Karpas-422 (cell line): Measurements from ENCODE around the gene RPL10A. TPM values are rescaled to one million over a fixed set of nuclear protein-coding genes. Genes with fewer than 3 reads are reported as not detected.

Source experiments
- DNase-seq: peaks from one replicate; pipeline ENCODE4 v3.0.0-alpha.2; 2015
- H2AFZ ChIP-seq: fragments of 200-600 bp; sonication (generic); 2 replicates; pipeline ENCODE4 v1.6.1; 2014; ENCODE audit warnings: antibody characterized with exemption, low read length, mixed read lengths
- H3K27ac ChIP-seq: fragments of 200-600 bp; sonication (generic); 2 replicates; pipeline ENCODE4 v1.5.1; 2014; ENCODE audit warnings: mild to moderate bottlenecking, low read length, moderate library complexity
- H3K27me3 ChIP-seq: fragments of 200-600 bp; sonication (generic); 2 replicates; pipeline ENCODE4 v1.6.1; 2014; ENCODE audit warnings: low read length, mixed read lengths
- H3K36me3 ChIP-seq: fragments of 200-600 bp; sonication (generic); 2 replicates; pipeline ENCODE4 v1.6.1; 2014; ENCODE audit warnings: low read length, mixed read lengths; ENCODE audit not compliant: insufficient read depth
- H3K4me1 ChIP-seq: fragments of 200-600 bp; sonication (generic); 2 replicates; pipeline ENCODE4 v1.6.1; 2014; ENCODE audit warnings: mild to moderate bottlenecking, low read length, mixed read lengths
- H3K4me2 ChIP-seq: fragments of 200-600 bp; sonication (generic); 2 replicates; pipeline ENCODE4 v1.6.1; 2014; ENCODE audit warnings: low read length, low read depth, mild to moderate bottlenecking; ENCODE audit not compliant: poor library complexity, severe bottlenecking
- H3K4me3 ChIP-seq: fragments of 200-600 bp; sonication (generic); 2 replicates; pipeline ENCODE4 v1.5.1; 2014; ENCODE audit warnings: mild to moderate bottlenecking, antibody characterized with exemption, low read length, mixed read lengths
- H3K79me2 ChIP-seq: fragments of 200-600 bp; sonication (generic); 2 replicates; pipeline ENCODE4 v1.6.1; 2014; ENCODE audit warnings: mild to moderate bottlenecking, low read length, mixed read lengths
- H3K9ac ChIP-seq: fragments of 200-600 bp; sonication (generic); 2 replicates; pipeline ENCODE4 v1.6.0; 2014; ENCODE audit warnings: low read length
- H3K9me2 ChIP-seq: fragments of 200-600 bp; sonication (generic), shearing (Covaris generic); replicated peaks from 2 replicates; pipeline ENCODE4 v1.6.0; 2014; ENCODE audit warnings: mild to moderate bottlenecking, low read length, moderate library complexity; ENCODE audit not compliant: insufficient read depth
- H3K9me3 ChIP-seq: fragments of 300-700, 200-600 bp; sonication (generic); 2 replicates; pipeline ENCODE4 v1.6.1; 2014; ENCODE audit warnings: low read length, mixed read lengths
- H4K20me1 ChIP-seq: fragments of 200-600 bp; sonication (generic); 2 replicates; pipeline ENCODE4 v1.6.1; 2014; ENCODE audit warnings: mild to moderate bottlenecking, antibody characterized with exemption, low read length, low read depth; ENCODE audit not compliant: insufficient read depth
- total RNA-seq: library from RNA; depleted of rRNA; stranded (reverse); fragments of >200 nt; shearing (Covaris generic); gene quantifications from 2 replicates; pipeline ENCODE4 v1.2.3, GENCODE V29; 2014; ENCODE audit warnings: low replicate concordance

The RPL10A gene
- total RNA-seq, 1 experiment from 2014 or later = 3,423 TPM

DNA sequence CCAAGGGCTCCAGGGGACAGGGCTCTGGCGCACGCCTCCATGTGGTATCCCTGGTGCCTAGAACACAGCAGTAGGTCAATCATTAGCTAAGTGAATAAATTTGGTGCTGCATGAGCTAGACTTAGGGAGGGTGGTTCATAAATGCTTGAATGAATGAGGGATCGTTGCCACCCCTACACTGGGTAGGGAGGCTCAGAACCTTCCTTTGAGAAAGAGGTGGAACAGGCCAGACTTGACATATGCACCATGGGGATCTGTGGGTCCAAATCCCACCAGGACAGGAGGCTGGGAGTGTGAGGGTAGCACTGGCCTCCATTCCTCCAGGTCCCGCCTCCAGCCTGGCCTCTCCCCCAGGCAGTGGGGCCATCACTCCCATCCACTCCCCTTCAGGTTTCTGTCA, 14.9 kb downstream of the RPL10A start:
- Histone ChIP-seq H2AFZ (no peak overlapping the region), H3K4me2 (no peak overlapping the region), H4K20me1 (no peaks in the 10 kb centered on the region), H3K4me3 (no peak overlapping the region), H3K36me3 (no peaks in the 10 kb centered on the region), H3K9me3 (no peaks in the 10 kb centered on the region), H3K9ac (no peak overlapping the region), H3K27me3 (no peaks in the 10 kb centered on the region), H3K9me2 (no peaks in the 10 kb centered on the region), H3K79me2 (no peaks in the 10 kb centered on the region), H3K27ac (no peak overlapping the region), H3K4me1 (no peaks in the 10 kb centered on the region)
- DNase-seq = no peak

DNA sequence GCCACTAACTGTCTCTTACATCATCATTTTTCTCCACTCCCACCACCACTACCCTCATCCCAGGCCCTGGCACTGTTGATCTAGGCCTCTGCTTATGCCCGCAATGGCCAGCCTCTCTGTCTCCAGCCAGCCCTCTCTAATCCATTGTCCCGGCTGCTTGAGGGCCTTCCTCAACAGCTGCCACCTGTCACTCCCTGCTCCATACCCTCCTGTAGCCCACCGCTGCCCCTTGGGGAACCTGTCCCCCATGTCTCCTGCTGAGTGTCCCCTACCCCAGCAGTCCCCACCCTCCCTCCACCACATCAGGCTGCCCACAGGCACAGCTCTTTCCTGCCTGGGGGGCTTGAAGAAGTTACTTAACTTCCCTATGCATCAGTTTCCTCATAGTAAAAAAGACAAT, 15.3 kb downstream of the RPL10A start:
- no peak overlapping the region for H3K27ac ChIP-seq
- no peak for DNase-seq
- H2AFZ ChIP-seq = no peak overlapping the region
- H3K9me3 ChIP-seq = no peaks in the 10 kb centered on the region
- H3K4me2 ChIP-seq = no peak overlapping the region
- no peak overlapping the region for H3K9ac ChIP-seq
- no peaks in the 10 kb centered on the region for H4K20me1 ChIP-seq
- no peaks in the 10 kb centered on the region for H3K79me2 ChIP-seq
- no peaks in the 10 kb centered on the region for H3K9me2 ChIP-seq
- H3K4me3 ChIP-seq = no peak overlapping the region
- no peaks in the 10 kb centered on the region for H3K27me3 ChIP-seq
- H3K36me3 ChIP-seq = no peaks in the 10 kb centered on the region
- H3K4me1 ChIP-seq = no peaks in the 10 kb centered on the region

GRCh38 chr6:35483893-35484645, 15.9 kb downstream of the RPL10A start:
- Histone ChIP-seq H3K4me2 (no peak overlapping the region), H2AFZ (no peak overlapping the region), H3K9me3 (no peaks in the 10 kb centered on the region), H3K9ac (no peak overlapping the region), H3K4me1 (no peaks in the 10 kb centered on the region), H3K27ac (no peak overlapping the region), H3K9me2 (no peaks in the 10 kb centered on the region), H3K27me3 (no peaks in the 10 kb centered on the region), H3K79me2 (no peaks in the 10 kb centered on the region), H3K4me3 (no peak overlapping the region), H4K20me1 (no peaks in the 10 kb centered on the region), H3K36me3 (no peaks in the 10 kb centered on the region)
- no peak for DNase-seq

GRCh38 chr6:35484921-35485392, 16.8 kb downstream of the RPL10A start:
- Histone ChIP-seq H3K27me3 (no peaks in the 10 kb centered on the region), H3K4me3 (no peak overlapping the region), H3K4me1 (no peaks in the 10 kb centered on the region), H3K9me2 (no peaks in the 10 kb centered on the region), H3K4me2 (no peak overlapping the region), H2AFZ (no peak overlapping the region), H4K20me1 (no peaks in the 10 kb centered on the region), H3K36me3 (no peaks in the 10 kb centered on the region), H3K9ac (no peak overlapping the region), H3K79me2 (no peaks in the 10 kb centered on the region), H3K9me3 (no peaks in the 10 kb centered on the region), H3K27ac (no peak overlapping the region)
- DNase-seq = no peak

DNA sequence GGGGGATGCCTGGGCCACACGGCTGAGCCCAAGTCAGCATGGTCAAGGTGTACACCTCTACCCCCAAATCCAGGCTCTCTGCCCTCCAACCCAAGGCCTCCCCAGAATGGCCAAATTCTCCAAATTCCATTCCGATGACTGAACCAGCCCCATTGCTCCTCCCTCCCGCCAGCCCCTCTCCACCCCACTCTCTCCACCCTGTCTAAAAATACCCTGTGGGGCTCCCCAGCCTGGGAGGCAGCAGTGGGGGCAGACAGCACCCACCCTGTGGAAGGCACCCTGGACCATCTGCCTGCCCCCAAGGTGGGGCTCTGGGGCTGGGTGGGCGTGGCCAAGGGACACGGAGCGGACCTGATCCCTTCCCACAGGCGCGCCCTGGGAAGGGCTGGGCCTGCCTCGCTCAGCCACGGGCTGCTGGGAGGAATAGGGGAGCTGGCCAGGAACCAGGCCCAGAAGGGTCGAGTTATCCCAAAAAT, 17.2 kb downstream of the RPL10A start:
- Histone ChIP-seq H3K27ac (no peak overlapping the region), H3K4me2 (no peak overlapping the region), H3K79me2 (no peaks in the 10 kb centered on the region)

DNA sequence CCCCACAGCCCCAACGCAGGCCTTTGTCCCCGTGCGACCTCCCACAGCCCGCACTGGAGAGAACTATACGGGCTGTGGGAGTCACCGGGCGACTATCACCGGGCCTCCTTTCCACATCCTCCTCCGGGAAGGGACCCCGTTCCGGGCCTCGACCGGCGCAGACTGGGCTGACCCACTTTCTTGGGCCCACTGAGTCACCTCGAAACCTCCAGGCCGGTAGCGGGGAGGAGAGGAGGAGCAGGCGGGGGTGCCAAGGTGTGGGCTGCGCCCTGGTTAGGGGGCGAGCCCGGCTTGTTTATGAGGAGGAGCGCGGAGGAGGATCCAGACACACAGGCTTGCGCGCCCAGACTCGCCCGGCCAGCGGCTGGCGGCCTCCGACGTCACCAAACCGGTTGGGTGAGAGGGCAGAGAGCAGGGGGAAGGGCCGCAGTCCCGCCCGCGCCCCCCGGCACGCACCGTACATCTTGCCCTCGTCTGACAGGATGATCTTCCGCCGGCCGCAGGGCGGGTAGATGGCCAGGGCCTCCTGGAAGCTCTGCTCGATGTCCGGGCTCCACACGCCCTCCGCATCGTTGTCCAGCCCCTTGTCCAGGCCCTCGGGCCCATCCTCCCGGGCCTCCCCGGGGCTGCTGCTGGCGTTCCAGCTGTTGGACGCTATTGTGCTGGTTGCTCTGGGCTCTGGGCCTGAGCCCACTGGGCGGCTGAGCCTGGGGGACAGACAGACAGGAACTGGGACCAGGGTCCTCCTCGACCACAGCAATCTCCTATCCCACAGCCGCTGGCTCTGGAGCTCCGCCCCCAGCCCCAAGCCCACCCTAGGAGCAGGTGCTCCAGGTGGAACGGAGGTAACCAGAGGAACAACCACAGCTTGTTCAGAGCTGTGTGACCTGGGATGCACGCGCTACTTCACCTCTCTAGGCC, 18.1 kb downstream of the RPL10A start:
- no peak for DNase-seq
- Histone ChIP-seq H3K4me2 (no peak overlapping the region), H3K9ac (no peak overlapping the region), H3K9me2 (no peaks in the 10 kb centered on the region), H3K4me1 (no peaks in the 10 kb centered on the region), H3K36me3 (no peaks in the 10 kb centered on the region), H3K27ac (no peak overlapping the region), H3K27me3 (no peaks in the 10 kb centered on the region), H2AFZ (no peak overlapping the region), H4K20me1 (no peaks in the 10 kb centered on the region), H3K4me3 (no peak overlapping the region), H3K9me3 (no peaks in the 10 kb centered on the region), H3K79me2 (no peaks in the 10 kb centered on the region)

More for the DNA sequence above, 17.2 kb downstream of the RPL10A start:
- no peaks in the 10 kb centered on the region for H3K9me3 ChIP-seq
- DNase-seq = no peak
- H3K9ac ChIP-seq = no peak overlapping the region
- H3K27me3 ChIP-seq = no peaks in the 10 kb centered on the region
- no peak overlapping the region for H2AFZ ChIP-seq
- H3K4me1 ChIP-seq = no peaks in the 10 kb centered on the region
- no peaks in the 10 kb centered on the region for H4K20me1 ChIP-seq
- H3K9me2 ChIP-seq = no peaks in the 10 kb centered on the region
- no peaks in the 10 kb centered on the region for H3K36me3 ChIP-seq
- no peak overlapping the region for H3K4me3 ChIP-seq

DNA sequence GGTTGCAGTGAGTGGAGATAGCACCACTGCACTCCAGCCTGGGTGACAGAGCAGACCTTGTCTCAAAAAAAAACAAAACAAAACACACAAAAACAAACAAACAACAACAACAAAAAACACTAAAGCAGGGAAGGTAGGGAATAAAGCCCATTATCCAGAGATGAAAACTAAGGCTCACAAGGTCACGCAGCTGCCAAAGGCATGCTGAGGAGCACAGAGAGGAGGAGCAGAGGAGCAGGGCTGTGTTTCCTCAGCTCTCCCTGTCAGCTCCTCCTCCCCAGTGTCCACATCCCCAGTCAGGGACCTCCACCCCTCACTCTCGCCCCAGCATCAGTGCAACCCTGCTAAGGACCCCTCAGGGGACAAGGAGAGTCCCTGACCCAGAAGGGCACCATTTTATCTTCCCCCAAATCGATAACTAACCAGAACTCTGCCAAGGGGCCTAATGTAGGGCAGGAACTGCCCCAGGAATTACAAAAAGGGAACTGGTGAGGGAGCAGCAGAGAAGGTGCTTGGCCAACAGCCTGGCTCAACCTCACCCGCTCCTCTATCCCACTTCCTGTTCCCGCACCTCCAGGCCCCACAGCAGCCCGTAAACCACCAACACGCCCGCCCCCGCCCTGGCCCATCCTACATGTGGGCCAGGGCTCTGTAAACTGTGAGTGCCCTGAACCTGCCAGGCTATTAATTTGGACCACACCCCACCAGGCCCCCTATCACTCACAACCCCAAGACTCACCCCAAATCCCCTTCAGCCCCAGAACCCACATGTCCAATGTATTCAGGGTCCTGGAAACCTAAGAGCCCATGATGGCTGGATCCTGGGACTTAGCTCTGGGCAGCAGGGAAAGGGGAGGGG, 19.7 kb downstream of the RPL10A start:
- Histone ChIP-seq H3K27ac (no peak overlapping the region), H3K36me3 (no peaks in the 10 kb centered on the region), H3K9me2 (no peaks in the 10 kb centered on the region), H2AFZ (no peak overlapping the region), H3K9me3 (no peaks in the 10 kb centered on the region), H3K79me2 (no peaks in the 10 kb centered on the region), H4K20me1 (0 out of 2 replicates have a peak, but pooled peaks cover under 1% of the 10 kb centered on the region), H3K4me3 (no peak overlapping the region), H3K4me2 (no peak overlapping the region), H3K9ac (no peak overlapping the region), H3K27me3 (no peaks in the 10 kb centered on the region), H3K4me1 (no peaks in the 10 kb centered on the region)
- DNase-seq = no peak
